Right renal pelvis (tissue), 4 donors: ENCODE results near the gene RAB20. TPM values are rescaled to one million over a fixed set of nuclear protein-coding genes. Genes with fewer than 3 reads are reported as not detected.

Experiments used
- DNase-seq, 4 donors: peaks; one replicate each; pipeline ENCODE4 v3.0.0-alpha.2; 2013; ENCODE audit warnings: low read depth in 4 of 4, low spot score in 3 of 4, missing footprints in 1 of 4
- polyA plus RNA-seq, 4 donors: library from polyadenylated mRNA; unstranded; fragments of 120-200 nt; gene quantifications; one replicate each; pipeline ENCODE4 v1.2.1, GENCODE V29; 2013; ENCODE audit not compliant: insufficient read length in 4 of 4

RAB20 gene
- polyA plus RNA-seq, 4 donors: 6.6 to 11.1 (median 8.3) TPM

GRCh38 chr13:110531671-110532083 lies 29.8 kb downstream of the RAB20 start:
- no peak for DNase-seq

- no peak for DNase-seq
These were observed 30.4 kb downstream of the RAB20 start for GRCh38 chr13:110531100-110531499.

GRCh38 chr13:110529522-110530311 lies 31.8 kb downstream of the RAB20 start:
- no peak for DNase-seq

GRCh38 chr13:110528911-110529310 lies 32.6 kb downstream of the RAB20 start:
- DNase-seq: no peak

GRCh38 chr13:110528371-110528770 lies 33.2 kb downstream of the RAB20 start:
- no peak for DNase-seq

GRCh38 chr13:110525328-110526319 lies 35.9 kb downstream of the RAB20 start:
- no peak for DNase-seq

- DNase-seq: no peak
These were observed 36.8 kb downstream of the RAB20 start for GRCh38 chr13:110524541-110525257.

- no peak for DNase-seq
These were observed 37.5 kb downstream of the RAB20 start for GRCh38 chr13:110523838-110524540.

GRCh38 chr13:110523180-110523579 lies 38.3 kb downstream of the RAB20 start:
- DNase-seq: no peak

- DNase-seq: no peak
These were observed 38.8 kb downstream of the RAB20 start for GRCh38 chr13:110522721-110523120.

- DNase-seq: no peak
These were observed 39.6 kb downstream of the RAB20 start for GRCh38 chr13:110521946-110522345.

GRCh38 chr13:110521296-110521680 lies 40.2 kb downstream of the RAB20 start:
- no peak for DNase-seq

GRCh38 chr13:110520431-110521295 lies 40.9 kb downstream of the RAB20 start:
- DNase-seq: no peak

GRCh38 chr13:110519506-110519905 lies 42.0 kb downstream of the RAB20 start:
- DNase-seq: no peak

GRCh38 chr13:110519046-110519445 lies 42.5 kb downstream of the RAB20 start:
- no peak for DNase-seq

GRCh38 chr13:110518571-110518970 lies 43.0 kb downstream of the RAB20 start:
- DNase-seq: no peak

- no peak for DNase-seq
These were observed 43.3 kb downstream of the RAB20 start for GRCh38 chr13:110518226-110518525.

GRCh38 chr13:110517505-110518225 lies 43.9 kb downstream of the RAB20 start:
- DNase-seq: no peak

GRCh38 chr13:110516500-110516899 lies 45.0 kb downstream of the RAB20 start:
- DNase-seq: no peak
